Loucy (cell line): ENCODE data around the gene SGPP2.

Experiments used
- H2AFZ ChIP-seq: fragments of 200-600 bp; sonication (generic); 2 replicates; pipeline ENCODE4 v1.6.0; 2016; ENCODE audit warnings: antibody characterized with exemption, mild to moderate bottlenecking, low read length, moderate library complexity
- H3F3A ChIP-seq: fragments of 200-600 bp; 2 replicates; pipeline ENCODE4 v1.6.0; 2016; ENCODE audit warnings: antibody characterized with exemption, low read depth, mild to moderate bottlenecking
- H3K27me3 ChIP-seq: fragments of 200-600 bp; sonication (generic); 2 replicates; pipeline ENCODE4 v1.6.1; 2014; ENCODE audit warnings: low read length, mild to moderate bottlenecking; ENCODE audit not compliant: insufficient read depth, poor library complexity, severe bottlenecking
- H3K36me3 ChIP-seq: fragments of 200-600 bp; sonication (generic); 2 replicates; pipeline ENCODE4 v1.6.1; 2016; ENCODE audit warnings: low read length; ENCODE audit not compliant: insufficient read depth
- H3K4me1 ChIP-seq: fragments of 200-600 bp; sonication (generic); 2 replicates; pipeline ENCODE4 v1.5.1; 2014; ENCODE audit warnings: low read length, mild to moderate bottlenecking; ENCODE audit not compliant: insufficient read depth, poor library complexity, severe bottlenecking
- H3K4me2 ChIP-seq: fragments of 200-600 bp; sonication (generic); 2 replicates; pipeline ENCODE4 v1.6.0; 2014; ENCODE audit warnings: antibody characterized with exemption, low read length, low read depth, mild to moderate bottlenecking; ENCODE audit not compliant: poor library complexity, severe bottlenecking
- H3K4me3 ChIP-seq: fragments of 200-600 bp; sonication (generic); 2 replicates; pipeline ENCODE4 v1.5.1; 2014; ENCODE audit warnings: low read length, mild to moderate bottlenecking, mixed read lengths; ENCODE audit not compliant: poor library complexity, severe bottlenecking
- H3K79me2 ChIP-seq: fragments of 200-600 bp; sonication (generic); 2 replicates; pipeline ENCODE4 v1.6.1; 2014; ENCODE audit warnings: low read length; ENCODE audit not compliant: insufficient read depth
- H3K9ac ChIP-seq: fragments of 200-600 bp; sonication (generic); 2 replicates; pipeline ENCODE4 v1.6.0; 2014; ENCODE audit warnings: mild to moderate bottlenecking, low read depth, low read length, moderate library complexity; ENCODE audit not compliant: poor library complexity, severe bottlenecking
- H3K9me2 ChIP-seq: fragments of 200-600 bp; sonication (generic); replicated peaks from 2 replicates; pipeline ENCODE4 v1.6.1; 2016; ENCODE audit warnings: low read depth, low read length, mixed read lengths
- H3K9me3 ChIP-seq: fragments of 200-600 bp; sonication (generic); 2 replicates; pipeline ENCODE4 v1.6.1; 2014; ENCODE audit warnings: mild to moderate bottlenecking, antibody characterized with exemption, low read length, low read depth; ENCODE audit not compliant: insufficient read depth
- H4K20me1 ChIP-seq: fragments of 200-600 bp; sonication (generic); 2 replicates; pipeline ENCODE4 v1.6.0; 2014; ENCODE audit warnings: antibody characterized with exemption, low read length, mild to moderate bottlenecking; ENCODE audit not compliant: insufficient read depth, poor library complexity, severe bottlenecking
- CTCF ChIP-seq: fragments of 200-600 bp; sonication (generic); conservative IDR thresholded peaks from 2 replicates; pipeline ENCODE4 v1.5.1; 2014; ENCODE audit warnings: mild to moderate bottlenecking, antibody characterized with exemption, low read length
- EZH2phosphoT487 ChIP-seq: fragments of 200-600 bp; IDR thresholded peaks from 2 replicates; pipeline ENCODE4 v1.6.1; 2018; ENCODE audit warnings: antibody characterized with exemption, mild to moderate bottlenecking, moderate library complexity, borderline replicate concordance

SGPP2 gene

GRCh38 chr2:222572264-222572721 is 147.9 kb downstream of the SGPP2 start:
- H3K36me3 ChIP-seq = peaks cover 23% of the 10 kb centered on the region; the same call in 1 of the 2 replicates
- TF ChIP-seq EZH2phosphoT487 (no peak), CTCF (no peak)

GRCh38 chr2:222572751-222573174 is 148.4 kb downstream of the SGPP2 start:
- no peak overlapping the region for H3K4me2 ChIP-seq

More at GRCh38 chr2:222572264-222572721, 147.9 kb downstream of the SGPP2 start:
- H2AFZ ChIP-seq = no peak overlapping the region
- H4K20me1 ChIP-seq = no peaks in the 10 kb centered on the region
- no peak overlapping the region for H3K4me3 ChIP-seq
- peaks cover 10% of the 10 kb centered on the region for H3K4me1 ChIP-seq
- H3K27me3 ChIP-seq = no peaks in the 10 kb centered on the region
- H3F3A ChIP-seq = no peaks in the 10 kb centered on the region
- no peak overlapping the region for H3K4me2 ChIP-seq
- H3K79me2 ChIP-seq = no peaks in the 10 kb centered on the region
- no peak overlapping the region for H3K9ac ChIP-seq
- H3K9me3 ChIP-seq = no peaks in the 10 kb centered on the region
- H3K9me2 ChIP-seq = no peaks in the 10 kb centered on the region

GRCh38 chr2:222575618-222576017 is 151.3 kb downstream of the SGPP2 start:
- no peaks in the 10 kb centered on the region for H3K27me3 ChIP-seq
- no peaks in the 10 kb centered on the region for H3K9me2 ChIP-seq
- no peaks in the 10 kb centered on the region for H4K20me1 ChIP-seq
- H3K9me3 ChIP-seq = no peaks in the 10 kb centered on the region
- no peak overlapping the region for H3K4me3 ChIP-seq
- peaks cover 11% of the 10 kb centered on the region for H3K4me1 ChIP-seq
- no peaks in the 10 kb centered on the region for H3F3A ChIP-seq
- peaks cover 2% of the 10 kb centered on the region; the same call in 1 of the 2 replicates for H3K79me2 ChIP-seq
- H3K9ac ChIP-seq = no peak overlapping the region
- TF ChIP-seq CTCF (no peak), EZH2phosphoT487 (no peak)
- no peak overlapping the region for H3K4me2 ChIP-seq
- no peak overlapping the region for H2AFZ ChIP-seq
- H3K36me3 ChIP-seq = peaks cover 15% of the 10 kb centered on the region; the same call in 1 of the 2 replicates

More at GRCh38 chr2:222572751-222573174, 148.4 kb downstream of the SGPP2 start:
- TF ChIP-seq EZH2phosphoT487 (no peak), CTCF (no peak)
- H3F3A ChIP-seq = no peaks in the 10 kb centered on the region
- H3K9me3 ChIP-seq = no peaks in the 10 kb centered on the region
- H3K4me3 ChIP-seq = no peak overlapping the region
- peaks cover 10% of the 10 kb centered on the region for H3K4me1 ChIP-seq
- H3K27me3 ChIP-seq = no peaks in the 10 kb centered on the region
- H3K36me3 ChIP-seq = peaks cover 20% of the 10 kb centered on the region; the same call in 1 of the 2 replicates
- no peaks in the 10 kb centered on the region for H3K9me2 ChIP-seq
- no peak overlapping the region for H2AFZ ChIP-seq
- no peaks in the 10 kb centered on the region for H3K79me2 ChIP-seq
- no peaks in the 10 kb centered on the region for H4K20me1 ChIP-seq
- peak overlapping the region; percentile 47 for H3K9ac ChIP-seq
